GM18861 (cell line): ENCODE measurements around the gene CSNK1G1.
"Not testable (repeated sequence)": the region's sequence is repeated elsewhere in the genome, so short reads cannot be mapped to it uniquely, and the experiment has no call there.

Source experiments
- ATAC-seq: cut with Tn5 transposase; IDR thresholded peaks from one replicate; pipeline ENCODE4 v1.9.1; 2021; ENCODE audit not compliant: unreplicated experiment

The CSNK1G1 gene

GRCh38 chr15:64137226-64137833 lies 218.6 kb downstream of the CSNK1G1 start:
- ATAC-seq = no peak

GRCh38 chr15:64136347-64136746 lies 219.6 kb downstream of the CSNK1G1 start:
- no peak for ATAC-seq

DNA sequence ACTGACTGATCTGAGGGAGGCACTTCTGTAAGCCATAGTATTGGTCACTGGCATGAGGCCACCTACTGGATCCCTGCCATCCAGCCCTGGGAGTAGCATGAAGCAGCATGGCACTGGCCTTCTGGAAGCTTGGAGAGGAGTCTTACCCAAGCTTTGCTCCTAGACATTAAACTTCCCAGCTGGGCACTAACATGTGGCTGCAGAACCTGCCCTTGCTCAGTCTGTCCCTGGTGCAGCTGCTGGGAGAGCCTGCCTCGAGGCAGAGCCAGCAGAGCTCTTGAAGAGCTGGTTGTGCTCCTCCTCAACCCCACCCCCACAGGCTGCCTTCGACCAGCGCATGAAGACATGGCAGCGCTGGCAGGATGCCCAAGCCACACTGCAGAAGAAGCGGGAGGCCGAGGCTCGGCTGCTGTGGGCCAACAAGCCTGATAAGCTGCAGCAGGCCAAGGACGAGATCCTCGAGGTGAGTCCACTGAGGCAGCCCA lies 221.6 kb downstream of the CSNK1G1 start:
- no peak for ATAC-seq

DNA sequence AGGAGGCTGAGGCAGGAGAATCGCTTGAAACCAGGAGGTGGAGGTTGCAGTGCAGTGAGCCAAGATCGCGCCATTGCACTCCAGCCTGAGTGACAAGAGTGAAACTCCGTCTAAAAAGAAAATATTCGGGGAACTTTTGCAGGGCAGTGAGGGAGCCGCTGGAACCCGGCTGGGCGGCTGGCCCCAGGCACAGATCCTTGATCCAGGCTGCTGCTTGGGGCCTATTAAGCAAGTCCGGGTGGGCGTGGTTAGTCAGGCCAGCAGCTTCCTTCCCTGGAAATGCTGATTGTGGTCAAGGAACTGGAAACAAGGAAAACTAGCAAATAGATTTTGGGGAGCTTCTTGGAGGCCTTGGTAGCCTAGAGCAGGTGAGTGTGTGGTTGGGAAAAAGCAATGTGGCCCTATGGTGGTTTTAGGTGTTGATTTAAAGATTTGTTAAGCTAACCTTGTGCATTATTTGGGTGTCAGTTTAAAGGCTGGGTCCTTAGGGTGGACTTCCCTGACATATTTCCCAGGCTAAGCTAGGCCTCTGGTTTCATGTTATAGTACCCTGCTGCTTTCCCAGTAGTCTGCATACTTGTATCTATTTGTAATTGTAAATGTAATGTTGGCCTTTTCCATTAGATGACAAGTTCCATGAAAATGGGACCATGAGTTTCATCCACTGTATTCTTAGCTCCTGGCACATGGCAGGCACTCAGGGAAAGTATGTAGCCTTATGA lies 222.2 kb downstream of the CSNK1G1 start:
- no peak for ATAC-seq

DNA sequence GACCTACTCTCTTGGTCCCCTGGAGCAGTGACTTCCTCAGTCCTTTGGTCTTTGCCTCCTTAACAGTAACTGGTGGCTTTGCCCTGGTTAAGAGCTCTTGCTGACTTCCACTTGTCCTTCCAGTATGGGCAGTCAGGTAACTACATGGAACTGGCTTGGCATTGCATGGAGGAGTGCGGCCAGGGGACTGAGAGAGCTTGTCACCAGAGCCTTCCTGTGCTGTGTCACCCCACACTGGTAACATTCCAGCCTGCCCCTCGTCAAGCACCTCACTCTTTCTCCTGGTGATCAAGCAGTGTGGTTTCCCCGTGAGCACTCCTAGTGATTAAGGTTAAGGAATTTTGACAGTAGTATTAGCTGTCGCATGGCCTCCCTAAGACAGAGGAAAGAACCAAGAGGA lies 223.8 kb downstream of the CSNK1G1 start:
- no peak for ATAC-seq

DNA sequence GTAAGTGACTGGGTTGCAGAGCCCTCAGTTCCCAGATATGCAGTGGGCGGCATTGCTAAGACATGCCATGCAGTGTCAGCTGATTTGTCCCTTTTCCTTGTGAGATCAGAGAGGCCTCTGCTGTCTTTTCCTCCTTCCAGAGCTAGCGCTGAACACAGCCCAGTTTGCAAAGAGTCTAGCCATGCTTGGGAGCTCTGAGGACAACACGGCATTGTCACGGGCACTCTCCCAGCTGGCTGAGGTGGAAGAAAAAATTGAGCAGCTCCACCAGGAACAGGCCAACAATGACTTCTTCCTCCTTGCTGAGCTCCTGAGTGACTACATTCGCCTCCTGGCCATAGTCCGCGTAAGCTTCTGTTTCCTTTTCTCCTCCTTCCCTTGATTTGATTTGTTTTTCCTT lies 224.4 kb downstream of the CSNK1G1 start:
- no peak for ATAC-seq

- ATAC-seq = no peak
These were observed 225.8 kb downstream of the CSNK1G1 start for GRCh38 chr15:64130159-64130558.

DNA sequence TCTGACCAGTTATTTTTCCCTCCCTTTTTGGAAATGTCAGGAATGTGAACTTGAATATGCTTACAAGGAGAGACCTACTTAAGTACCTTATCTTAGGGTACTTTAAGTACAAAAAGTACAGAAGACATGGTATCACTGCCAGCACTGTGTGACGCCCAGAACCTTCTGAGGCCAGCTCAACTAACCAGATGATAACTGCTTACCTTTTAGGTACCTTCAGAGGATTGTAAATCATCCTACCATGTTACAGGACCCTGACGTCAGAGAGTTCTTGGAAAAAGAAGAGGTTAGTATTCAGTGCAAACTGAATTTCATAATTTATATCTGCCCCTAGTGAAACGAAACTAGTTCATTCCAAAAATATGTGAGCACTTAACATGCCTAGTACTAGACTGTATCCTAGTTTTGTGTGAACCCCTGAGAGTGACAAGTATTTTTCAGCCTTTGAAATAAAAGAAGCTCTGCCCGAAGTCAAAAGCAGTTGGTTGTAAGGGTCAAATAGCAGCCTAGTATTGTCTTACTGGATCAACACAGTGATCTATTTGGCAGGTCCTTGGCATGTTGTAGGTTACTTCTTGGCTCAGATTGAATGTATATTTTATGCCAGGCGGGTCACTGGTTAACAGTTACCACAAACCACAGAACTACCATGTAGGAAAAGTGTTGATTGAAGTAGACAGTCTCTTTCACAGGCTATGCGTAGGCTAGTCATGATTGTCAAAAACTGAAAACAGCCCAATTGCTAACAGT lies 228.3 kb downstream of the CSNK1G1 start:
- no peak for ATAC-seq

- ATAC-seq = no peak
These were observed 230.0 kb downstream of the CSNK1G1 start for GRCh38 chr15:64125978-64126377.

DNA sequence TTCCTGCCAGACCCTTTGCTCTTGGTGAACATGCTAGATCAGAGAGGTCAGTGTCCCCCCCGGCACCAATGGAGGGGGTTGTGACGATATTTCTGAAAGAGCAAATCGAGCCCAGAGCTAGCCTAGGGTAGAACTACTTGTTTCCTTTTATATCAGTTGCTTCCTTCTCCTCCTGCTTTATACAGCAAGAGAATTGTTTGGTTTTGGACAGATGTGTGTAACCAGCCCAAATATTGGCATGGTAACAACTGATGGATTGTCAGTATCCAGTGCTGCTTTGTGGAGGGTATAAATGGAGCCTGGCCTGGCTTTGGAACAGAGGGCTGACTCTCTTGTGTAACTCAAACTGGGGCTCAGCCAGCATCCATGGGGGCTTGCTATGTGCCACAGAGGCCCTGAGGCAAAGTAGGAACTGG lies 233.0 kb downstream of the CSNK1G1 start:
- ATAC-seq = no peak

- ATAC-seq = no peak
These were observed 233.5 kb downstream of the CSNK1G1 start for GRCh38 chr15:64122444-64122843.

- no peak for ATAC-seq
These were observed 234.4 kb downstream of the CSNK1G1 start for GRCh38 chr15:64121614-64122013.

- ATAC-seq = not testable (repeated sequence)
These were observed 235.7 kb downstream of the CSNK1G1 start for GRCh38 chr15:64120322-64120721.

GRCh38 chr15:64117759-64118487 lies 238.1 kb downstream of the CSNK1G1 start:
- no peak for ATAC-seq
